Astrocyte (in vitro differentiated cells and primary cell): ENCODE measurements around the gene PTPRN2. TPM values are rescaled to one million over a fixed set of nuclear protein-coding genes. Genes with fewer than 3 reads are reported as not detected.

ENCODE experiments used
- DNase-seq: peaks from one replicate; pipeline ENCODE4 v3.0.0-alpha.2; 2010; ENCODE audit warnings: low read depth
- FAIRE-seq: peaks from 2 replicates; lab custom pipeline; 2011; peaks lifted over from hg19 to GRCh38; lab: Jason Lieb, UNC
- H2AFZ ChIP-seq: 2 replicates; pipeline ENCODE4 v1.6.0; 2012; ENCODE audit warnings: low read depth, low read length, inconsistent platforms
- H3K27ac ChIP-seq: 2 replicates; pipeline ENCODE4 v1.5.1; 2011; ENCODE audit warnings: low read depth, low read length, inconsistent platforms
- H3K27me3 ChIP-seq: 2 replicates; pipeline ENCODE4 v1.6.0; 2011; ENCODE audit warnings: low read length, inconsistent platforms; ENCODE audit not compliant: insufficient read depth
- H3K36me3 ChIP-seq: 2 replicates; pipeline ENCODE4 v1.5.1; 2011; ENCODE audit warnings: low read length, inconsistent platforms; ENCODE audit not compliant: insufficient read depth
- H3K4me1 ChIP-seq: 2 replicates; pipeline ENCODE4 v1.5.1; 2011; ENCODE audit warnings: low read length, inconsistent platforms; ENCODE audit not compliant: insufficient read depth
- H3K4me2 ChIP-seq: 2 replicates; pipeline ENCODE4 v1.6.0; 2012; ENCODE audit warnings: low read length, inconsistent platforms
- H3K4me3 ChIP-seq: 2 replicates; pipeline ENCODE4 v1.5.1; 2011; ENCODE audit warnings: low read depth, mild to moderate bottlenecking, low read length, inconsistent platforms; ENCODE audit not compliant: insufficient read depth
- H3K79me2 ChIP-seq: 2 replicates; pipeline ENCODE4 v1.6.0; 2012; ENCODE audit warnings: mild to moderate bottlenecking, low read length, inconsistent platforms; ENCODE audit not compliant: insufficient read depth
- H3K9ac ChIP-seq: 2 replicates; pipeline ENCODE4 v1.6.0; 2012; ENCODE audit warnings: mild to moderate bottlenecking, low read length, inconsistent platforms
- H3K9me3 ChIP-seq: 2 replicates; pipeline ENCODE4 v1.5.1; 2012; ENCODE audit warnings: low read depth, mild to moderate bottlenecking, low read length, inconsistent platforms; ENCODE audit not compliant: insufficient read depth
- H4K20me1 ChIP-seq: 2 replicates; pipeline ENCODE4 v1.6.0; 2012; ENCODE audit warnings: low read length, inconsistent platforms; ENCODE audit not compliant: insufficient read depth
- H3K27ac Mint-ChIP-seq: one replicate; pipeline ENCODE4 v1.8.0; 2021; ENCODE audit warnings: mild to moderate bottlenecking, mixed read lengths; ENCODE audit not compliant: unreplicated experiment
- H3K27me3 Mint-ChIP-seq: one replicate; pipeline ENCODE4 v1.8.0; 2021; ENCODE audit warnings: low read depth, mixed read lengths; ENCODE audit not compliant: unreplicated experiment
- H3K36me3 Mint-ChIP-seq: one replicate; pipeline ENCODE4 v1.8.0; 2021; ENCODE audit warnings: low read depth, mixed read lengths; ENCODE audit not compliant: unreplicated experiment
- H3K4me1 Mint-ChIP-seq: one replicate; pipeline ENCODE4 v1.8.0; 2021; ENCODE audit warnings: low read depth, mixed read lengths; ENCODE audit not compliant: unreplicated experiment
- H3K4me3 Mint-ChIP-seq: one replicate; pipeline ENCODE4 v1.8.0; 2021; ENCODE audit warnings: mild to moderate bottlenecking, moderate library complexity, mixed read lengths; ENCODE audit not compliant: unreplicated experiment
- H3K9me3 Mint-ChIP-seq: one replicate; pipeline ENCODE4 v1.8.0; 2021; ENCODE audit warnings: mild to moderate bottlenecking, mixed read lengths; ENCODE audit not compliant: unreplicated experiment
- EZH2 ChIP-seq: IDR thresholded peaks from 2 replicates; pipeline ENCODE4 v1.6.1; 2012; ENCODE audit warnings: mild to moderate bottlenecking, low read length, inconsistent platforms; ENCODE audit not compliant: insufficient read depth
- total RNA-seq: library from RNA; stranded (reverse); gene quantifications from 2 replicates; pipeline ENCODE4 v1.2.1, GENCODE V29; 2021
- TF ChIP-seq, protein P1 (sequence below): IDR thresholded peaks from 2 replicates; pipeline ENCODE4 v1.5.1; 2011; ENCODE audit warnings: low read depth, mild to moderate bottlenecking, inconsistent platforms, low read length, moderate library complexity; ENCODE audit not compliant: insufficient read depth

PTPRN2 gene
- total RNA-seq, 1 donor from 2014 or later: 0.09 TPM

- H3K27me3 ChIP-seq: no peaks in the 10 kb centered on the region
- no peak for FAIRE-seq
- no peak overlapping the region for H3K27ac Mint-ChIP-seq
- no peak for DNase-seq
- no peak overlapping the region for H3K27ac ChIP-seq
- H3K79me2 ChIP-seq: no peaks in the 10 kb centered on the region
- H3K4me2 ChIP-seq: no peak overlapping the region
- no peaks in the 10 kb centered on the region for H3K4me1 ChIP-seq
- TF ChIP-seq, protein P1, sequence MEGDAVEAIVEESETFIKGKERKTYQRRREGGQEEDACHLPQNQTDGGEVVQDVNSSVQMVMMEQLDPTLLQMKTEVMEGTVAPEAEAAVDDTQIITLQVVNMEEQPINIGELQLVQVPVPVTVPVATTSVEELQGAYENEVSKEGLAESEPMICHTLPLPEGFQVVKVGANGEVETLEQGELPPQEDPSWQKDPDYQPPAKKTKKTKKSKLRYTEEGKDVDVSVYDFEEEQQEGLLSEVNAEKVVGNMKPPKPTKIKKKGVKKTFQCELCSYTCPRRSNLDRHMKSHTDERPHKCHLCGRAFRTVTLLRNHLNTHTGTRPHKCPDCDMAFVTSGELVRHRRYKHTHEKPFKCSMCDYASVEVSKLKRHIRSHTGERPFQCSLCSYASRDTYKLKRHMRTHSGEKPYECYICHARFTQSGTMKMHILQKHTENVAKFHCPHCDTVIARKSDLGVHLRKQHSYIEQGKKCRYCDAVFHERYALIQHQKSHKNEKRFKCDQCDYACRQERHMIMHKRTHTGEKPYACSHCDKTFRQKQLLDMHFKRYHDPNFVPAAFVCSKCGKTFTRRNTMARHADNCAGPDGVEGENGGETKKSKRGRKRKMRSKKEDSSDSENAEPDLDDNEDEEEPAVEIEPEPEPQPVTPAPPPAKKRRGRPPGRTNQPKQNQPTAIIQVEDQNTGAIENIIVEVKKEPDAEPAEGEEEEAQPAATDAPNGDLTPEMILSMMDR: no peak
- no peak for TF ChIP-seq EZH2
- no peak overlapping the region for H3K4me3 ChIP-seq
- H3K36me3 Mint-ChIP-seq: no peaks in the 10 kb centered on the region
- no peak overlapping the region for H3K9ac ChIP-seq
- no peaks in the 10 kb centered on the region for H3K36me3 ChIP-seq
- no peaks in the 10 kb centered on the region for H3K27me3 Mint-ChIP-seq
- no peaks in the 10 kb centered on the region for H3K4me1 Mint-ChIP-seq
- H2AFZ ChIP-seq: no peak overlapping the region
- H4K20me1 ChIP-seq: no peaks in the 10 kb centered on the region
- peaks cover 14% of the 10 kb centered on the region for H3K9me3 Mint-ChIP-seq
- peaks cover 20% of the 10 kb centered on the region for H3K9me3 ChIP-seq
- no peak overlapping the region for H3K4me3 Mint-ChIP-seq
These were observed 543.2 kb downstream of the PTPRN2 start for GRCh38 chr7:158044482-158044823.

GRCh38 chr7:158043551-158044481 is 543.8 kb downstream of the PTPRN2 start:
- H2AFZ ChIP-seq: no peak overlapping the region
- peaks cover 14% of the 10 kb centered on the region for H3K9me3 Mint-ChIP-seq
- no peaks in the 10 kb centered on the region for H3K36me3 Mint-ChIP-seq
- H4K20me1 ChIP-seq: no peaks in the 10 kb centered on the region
- H3K27me3 ChIP-seq: no peaks in the 10 kb centered on the region
- no peak overlapping the region for H3K27ac ChIP-seq
- DNase-seq: no peak
- no peak overlapping the region for H3K9ac ChIP-seq
- FAIRE-seq: no peak
- no peaks in the 10 kb centered on the region for H3K79me2 ChIP-seq
- TF ChIP-seq EZH2: no peak
- TF ChIP-seq, protein P1: no peak
- no peak overlapping the region for H3K4me3 Mint-ChIP-seq
- no peaks in the 10 kb centered on the region for H3K36me3 ChIP-seq
- no peaks in the 10 kb centered on the region for H3K27me3 Mint-ChIP-seq
- no peak overlapping the region for H3K4me2 ChIP-seq
- H3K4me1 Mint-ChIP-seq: no peaks in the 10 kb centered on the region
- H3K4me3 ChIP-seq: no peak overlapping the region
- H3K4me1 ChIP-seq: no peaks in the 10 kb centered on the region
- no peak overlapping the region for H3K27ac Mint-ChIP-seq
- peaks cover 18% of the 10 kb centered on the region for H3K9me3 ChIP-seq
